Hepatocyte (in vitro differentiated cells): Measurements from ENCODE around the gene LCE1F.

Source experiments
- CTCF ChIP-seq: fragments of 200-600 bp; sonication (generic); IDR thresholded peaks from 2 replicates; pipeline ENCODE4 v1.5.1; 2016; ENCODE audit warnings: antibody characterized with exemption, mild to moderate bottlenecking; ENCODE audit not compliant: poor library complexity
- EZH2 ChIP-seq: fragments of 200-600 bp; sonication (generic); IDR thresholded peaks from 2 replicates; pipeline ENCODE4 v1.6.1; 2016; ENCODE audit warnings: antibody characterized with exemption, mild to moderate bottlenecking, borderline replicate concordance
- EZH2phosphoT487 ChIP-seq: fragments of 200-600 bp; sonication (generic); IDR thresholded peaks from one replicate; pipeline ENCODE4 v1.6.1; 2018; ENCODE audit warnings: antibody characterized with exemption, mild to moderate bottlenecking, low read depth, moderate library complexity; ENCODE audit not compliant: unreplicated experiment, severe bottlenecking

- TF ChIP-seq EZH2 (no peak), CTCF (no peak), EZH2phosphoT487 (no peak)
Measured at GRCh38 chr1:152824964-152825363, 50.0 kb downstream of the LCE1F start.
